GOT3 (cell line): ENCODE measurements around the gene MPRIP.
A peak's percentile ranks its signal among the peaks of the same experiment; 100 is the strongest.
"Not testable (repeated sequence)": the region's sequence is repeated elsewhere in the genome, so short reads cannot be mapped to it uniquely, and the experiment has no call there.

ENCODE experiments used
- DNase-seq: peaks from one replicate; lab custom pipeline; 2025; ENCODE audit warnings: mixed read lengths; lab: John Stamatoyannopoulos, UW

The MPRIP gene, protein sequence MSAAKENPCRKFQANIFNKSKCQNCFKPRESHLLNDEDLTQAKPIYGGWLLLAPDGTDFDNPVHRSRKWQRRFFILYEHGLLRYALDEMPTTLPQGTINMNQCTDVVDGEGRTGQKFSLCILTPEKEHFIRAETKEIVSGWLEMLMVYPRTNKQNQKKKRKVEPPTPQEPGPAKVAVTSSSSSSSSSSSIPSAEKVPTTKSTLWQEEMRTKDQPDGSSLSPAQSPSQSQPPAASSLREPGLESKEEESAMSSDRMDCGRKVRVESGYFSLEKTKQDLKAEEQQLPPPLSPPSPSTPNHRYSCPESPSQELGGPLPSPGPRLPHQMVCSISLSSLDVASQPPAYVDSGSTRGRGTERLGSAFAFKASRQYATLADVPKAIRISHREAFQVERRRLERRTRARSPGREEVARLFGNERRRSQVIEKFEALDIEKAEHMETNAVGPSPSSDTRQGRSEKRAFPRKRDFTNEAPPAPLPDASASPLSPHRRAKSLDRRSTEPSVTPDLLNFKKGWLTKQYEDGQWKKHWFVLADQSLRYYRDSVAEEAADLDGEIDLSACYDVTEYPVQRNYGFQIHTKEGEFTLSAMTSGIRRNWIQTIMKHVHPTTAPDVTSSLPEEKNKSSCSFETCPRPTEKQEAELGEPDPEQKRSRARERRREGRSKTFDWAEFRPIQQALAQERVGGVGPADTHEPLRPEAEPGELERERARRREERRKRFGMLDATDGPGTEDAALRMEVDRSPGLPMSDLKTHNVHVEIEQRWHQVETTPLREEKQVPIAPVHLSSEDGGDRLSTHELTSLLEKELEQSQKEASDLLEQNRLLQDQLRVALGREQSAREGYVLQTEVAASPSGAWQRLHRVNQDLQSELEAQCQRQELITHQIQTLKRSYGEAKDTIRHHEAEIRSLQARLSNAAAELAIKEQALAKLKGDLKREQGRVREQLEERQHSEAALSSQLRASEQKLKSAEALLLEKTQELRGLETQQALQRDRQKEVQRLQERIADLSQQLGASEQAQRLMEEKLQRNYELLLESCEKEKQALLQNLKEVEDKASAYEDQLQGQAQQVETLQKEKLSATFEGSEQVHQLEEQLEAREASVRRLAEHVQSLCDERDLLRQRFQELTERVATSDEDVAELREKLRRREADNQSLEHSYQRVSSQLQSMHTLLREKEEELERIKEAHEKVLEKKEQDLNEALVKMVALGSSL (N-terminal part only)

GRCh38 chr17:17042384-17042736 is at the start of gene MPRIP:
Gene MPRIP, plus strand, starts transcription at chr17:17042457. Its CDS starts 392 bp downstream, at chr17:17042849.
- DNase-seq, result no peak

DNA sequence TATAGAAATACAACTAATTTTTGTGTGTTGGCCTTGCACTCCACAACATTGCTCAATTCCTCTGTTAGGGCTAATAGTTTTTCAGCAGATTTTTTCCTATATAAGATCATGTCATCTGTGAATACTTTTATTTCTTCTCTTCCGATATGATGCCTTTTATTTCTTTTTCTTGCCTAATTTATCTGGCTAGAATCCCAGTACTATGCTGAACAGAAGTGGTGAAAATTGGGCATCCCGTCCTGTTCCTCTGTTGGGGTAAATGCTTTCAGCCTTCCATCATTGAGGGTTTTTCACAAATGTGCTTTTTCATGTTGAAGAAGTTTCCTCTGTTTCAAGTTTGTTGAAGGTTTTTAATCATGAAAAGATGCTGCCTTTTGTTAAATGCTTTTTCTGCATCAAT is 47.6 kb upstream of the MPRIP start:
- no peak for DNase-seq

DNA sequence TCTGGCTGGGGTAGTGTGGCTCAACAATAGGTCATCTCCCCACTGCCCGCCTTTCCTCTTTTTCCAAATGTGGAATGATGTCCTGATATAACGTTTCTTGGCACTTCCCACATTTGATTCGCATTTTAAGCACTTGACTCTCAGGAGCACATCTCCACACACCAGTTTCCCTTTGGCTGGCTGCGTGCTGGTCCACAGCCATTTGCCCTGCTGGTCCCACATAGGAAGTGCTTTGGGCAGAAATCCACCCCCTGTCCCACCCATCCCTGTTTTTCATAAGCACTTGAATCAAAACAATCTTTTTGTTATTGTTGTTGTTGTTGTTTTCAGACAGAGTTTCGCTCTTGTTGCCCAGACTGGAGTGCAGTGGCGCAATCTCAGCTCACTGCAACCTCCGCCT is 46.3 kb upstream of the MPRIP start:
- DNase-seq, result no peak

DNA sequence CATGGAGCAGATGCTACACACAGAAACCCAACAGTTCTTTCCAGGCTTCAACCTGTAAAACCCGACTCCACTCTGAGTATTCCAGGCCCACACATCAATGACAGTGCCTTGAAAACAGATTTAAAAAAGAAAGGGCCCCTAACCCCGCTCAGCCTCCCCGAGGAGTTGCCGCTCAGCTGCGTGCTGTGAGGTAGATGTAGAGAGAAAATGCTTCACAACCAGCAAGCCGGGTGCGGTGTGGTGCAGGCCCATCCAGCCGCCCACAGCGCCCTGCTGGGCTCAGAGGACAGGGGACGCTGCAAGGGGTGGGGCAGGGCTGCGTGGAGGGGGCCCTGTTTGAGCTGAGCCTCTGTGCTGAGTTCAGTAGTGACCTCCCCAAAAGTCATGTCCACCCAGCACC is 45.5 kb upstream of the MPRIP start:
- not testable (repeated sequence) for DNase-seq

DNA sequence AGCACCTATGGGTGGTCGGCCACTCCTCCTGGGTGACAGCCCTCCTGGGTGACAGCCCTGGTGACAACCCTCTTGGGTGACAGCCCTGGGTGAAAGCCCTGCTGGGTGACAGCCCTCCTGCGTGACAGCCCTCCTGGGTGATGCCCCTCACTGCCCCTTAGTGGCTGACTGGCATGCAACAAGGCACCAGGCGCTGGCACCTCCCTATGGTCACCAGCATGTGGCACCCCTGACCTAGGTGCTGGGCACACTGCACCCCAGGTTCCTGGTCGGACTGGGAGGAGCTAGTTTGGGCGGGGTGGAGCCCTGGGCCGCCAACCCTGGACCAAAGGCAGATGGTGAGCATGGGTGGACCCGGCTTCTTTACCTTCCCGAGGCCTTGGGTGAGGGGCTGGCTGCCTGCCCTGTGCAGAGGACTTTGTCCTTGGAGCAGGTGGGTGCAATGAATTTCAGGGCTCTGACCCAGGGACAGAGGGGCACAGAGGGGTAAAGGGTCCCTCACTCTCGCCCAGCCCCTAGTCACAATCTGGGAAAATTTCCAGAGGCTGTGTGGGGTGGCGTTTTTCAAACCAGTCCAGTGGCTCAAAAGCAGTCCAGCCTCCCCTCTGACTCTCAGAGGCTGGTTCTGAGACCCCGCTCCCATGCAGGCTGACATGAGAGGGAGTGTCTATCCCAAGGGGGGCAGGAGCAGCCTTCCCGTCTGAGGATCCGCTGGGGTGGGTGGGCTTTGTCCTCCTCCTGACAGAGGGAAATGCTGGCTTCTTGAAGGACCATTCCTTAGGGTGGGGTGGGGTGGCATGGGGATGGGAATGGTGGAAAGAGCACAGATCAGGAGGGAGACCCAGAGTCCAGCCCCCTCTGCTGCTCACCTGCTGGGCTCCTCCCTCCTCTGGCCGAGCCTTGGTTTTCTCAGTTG is 44.5 kb upstream of the MPRIP start:
- no peak for DNase-seq

DNA sequence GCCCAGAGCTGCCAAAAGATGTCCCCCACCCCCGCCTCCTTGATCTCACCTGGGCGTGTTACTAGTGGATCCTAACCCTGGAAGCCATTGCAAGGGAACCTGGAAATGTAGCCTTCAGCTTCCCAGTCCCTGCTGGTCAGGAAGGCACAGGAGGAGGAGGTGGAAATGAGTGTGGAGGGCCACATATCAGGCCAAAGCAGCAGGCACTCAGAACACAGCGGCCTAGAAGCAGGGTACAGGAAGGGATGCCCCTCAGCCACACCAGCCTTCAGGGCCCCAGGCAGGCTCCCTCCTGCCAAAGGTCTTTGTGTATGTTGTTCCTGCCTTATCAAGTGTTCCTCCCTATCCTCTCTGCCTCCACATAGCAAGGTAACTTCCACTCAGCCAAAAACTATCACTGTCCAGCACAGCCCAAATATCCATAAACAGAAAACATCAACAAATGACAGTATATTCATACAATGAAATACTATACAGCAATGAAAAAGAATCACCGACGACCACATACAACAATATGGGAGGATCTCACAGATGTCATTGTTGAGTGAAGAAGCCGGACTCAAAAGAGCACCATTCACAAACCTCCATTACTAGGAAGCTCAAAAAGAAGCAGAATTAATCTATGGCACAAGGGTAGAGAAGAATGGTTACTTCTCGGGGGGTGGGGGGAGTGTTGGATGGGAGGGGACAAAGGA is 42.2 kb upstream of the MPRIP start:
- no peak for DNase-seq

- no peak for DNase-seq
Measured at GRCh38 chr17:17001076-17001777, 41.0 kb upstream of the MPRIP start.

- peak; percentile 45 for DNase-seq
Measured at GRCh38 chr17:17001874-17002520, 40.3 kb upstream of the MPRIP start.

- DNase-seq, result not testable (repeated sequence)
Measured at GRCh38 chr17:17002731-17003715, 39.2 kb upstream of the MPRIP start.

DNA sequence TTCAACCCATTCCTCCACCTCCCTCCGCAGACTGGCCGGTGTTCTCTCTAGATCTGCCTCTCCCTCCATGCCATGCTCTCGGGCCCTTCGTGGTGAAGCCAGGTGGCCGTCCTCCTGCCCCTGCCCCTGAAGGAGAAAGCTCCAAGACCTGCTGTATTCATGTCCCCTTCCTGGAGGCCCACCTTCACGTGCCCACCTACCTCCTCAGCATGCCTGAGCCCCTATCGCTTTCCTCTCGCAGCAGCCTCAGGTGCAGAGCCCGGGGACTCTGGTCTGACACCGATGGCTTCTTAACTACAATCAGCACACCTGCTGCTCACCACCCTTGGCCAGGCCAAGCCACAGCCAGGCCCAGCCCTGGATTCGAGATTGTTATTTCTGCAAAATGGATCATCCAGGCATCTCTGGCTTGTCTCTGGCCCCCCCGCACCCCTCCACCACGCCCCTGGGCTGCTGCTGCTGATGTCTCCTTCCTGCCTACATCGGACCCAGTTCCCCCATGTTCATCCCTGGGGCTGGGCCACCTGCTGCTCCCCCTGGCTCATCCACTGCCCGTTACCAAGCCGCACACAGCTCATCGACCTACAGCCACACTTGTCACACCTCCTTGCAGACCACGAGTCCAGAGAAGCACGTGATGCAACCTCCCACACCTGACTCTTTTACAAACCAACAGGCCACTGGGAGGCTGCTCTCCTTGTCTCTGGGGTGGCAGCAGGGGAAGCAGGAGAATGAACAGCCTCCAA is 37.8 kb upstream of the MPRIP start:
- no peak for DNase-seq

GRCh38 chr17:17004997-17005614 is 37.2 kb upstream of the MPRIP start:
- DNase-seq, result not testable (repeated sequence)

GRCh38 chr17:17007891-17008290 is 34.4 kb upstream of the MPRIP start:
- not testable (repeated sequence) for DNase-seq

GRCh38 chr17:17008621-17009397 is 33.4 kb upstream of the MPRIP start:
- not testable (repeated sequence) for DNase-seq

GRCh38 chr17:17009972-17010371 is 32.3 kb upstream of the MPRIP start:
- not testable (repeated sequence) for DNase-seq

- not testable (repeated sequence) for DNase-seq
Measured at GRCh38 chr17:17010545-17011034, 31.7 kb upstream of the MPRIP start.
